B cell (primary cell): ENCODE results near the gene PLCB4. TPM values are rescaled to one million over a fixed set of nuclear protein-coding genes. Genes with fewer than 3 reads are reported as not detected.

Experiments
- ATAC-seq: fragments of 200-7000 bp; cut with Tn5 transposase; one replicate; pipeline ENCODE4 v1.10.0; 2021; ENCODE audit warnings: low read depth, mild to moderate bottlenecking, moderate number of reproducible peaks, moderate library complexity
- CTCF ChIA-PET: fragments of 350-600 bp; sonication (Branson Sonifier 250); formaldehyde crosslinking; loops from one replicate; lab custom pipeline; 2021; ENCODE audit warnings: antibody characterized with exemption, inconsistent platforms; lab: Charles Lee
- POLR2A ChIA-PET: fragments of 350-600 bp; sonication (Branson Sonifier 250); formaldehyde crosslinking; loops from one replicate; lab custom pipeline; 2021; ENCODE audit warnings: antibody characterized with exemption; lab: Charles Lee
- DNase-seq: peaks from one replicate; pipeline ENCODE4 v3.0.0; 2013
- H2AFZ ChIP-seq: 2 replicates; pipeline ENCODE4 v1.6.1; 2012; ENCODE audit warnings: mild to moderate bottlenecking, low read depth, low read length; ENCODE audit not compliant: insufficient read depth, poor library complexity, severe bottlenecking
- H3K27ac ChIP-seq, 2 donors: 1 replicate in 1 of 2; 2 replicates in 1 of 2; pipeline ENCODE4 v1.5.1; 2012 to 2013; ENCODE audit warnings: low read length in 2 of 2, mild to moderate bottlenecking in 2 of 2, moderate library complexity in 1 of 2
- H3K27me3 ChIP-seq, 4 experiments: fragments of 200-600 bp in 1 of 4; sonication (generic) in 1 of 4; replicated peaks in 1 of 4; 1 replicate in 2 of 4; 2 replicates in 2 of 4; pipeline versions ENCODE4 v1.6.1 to v1.7.0; 2013 to 2016; ENCODE audit warnings: low read length in 3 of 4, mild to moderate bottlenecking in 2 of 4, mixed read lengths in 1 of 4, moderate library complexity in 1 of 4; ENCODE audit not compliant: insufficient read depth in 4 of 4, control insufficient read depth in 3 of 4; ENCODE audit errors: control extremely low read depth in 1 of 4
- H3K36me3 ChIP-seq, 2 experiments: replicated peaks in 1 of 2; 1 replicate in 1 of 2; 2 replicates in 1 of 2; pipeline versions ENCODE4 v1.6.1 to v1.7.1; 2013; ENCODE audit warnings: low read length in 1 of 2; ENCODE audit not compliant: insufficient read depth in 2 of 2, control insufficient read depth in 1 of 2; ENCODE audit errors: control extremely low read depth in 1 of 2, extremely low read depth in 1 of 2
- H3K4me1 ChIP-seq, 2 donors: fragments of 200-600 bp in 1 of 2; sonication (generic) in 1 of 2; 1 replicate in 1 of 2; 2 replicates in 1 of 2; pipeline versions ENCODE4 v1.5.1 to v1.6.1; 2013 to 2017; ENCODE audit warnings: low read length in 2 of 2; ENCODE audit not compliant: control insufficient read depth in 2 of 2, insufficient read depth in 2 of 2
- H3K4me2 ChIP-seq: replicated peaks from 2 replicates; pipeline ENCODE3; 2012; ENCODE audit warnings: mild to moderate bottlenecking, low read depth, low read length; ENCODE audit not compliant: poor library complexity, severe bottlenecking
- H3K4me3 ChIP-seq, 5 experiments: fragments of 200-600 bp in 1 of 5; sonication (generic) in 1 of 5; 1 replicate in 3 of 5; 2 replicates in 2 of 5; pipeline versions ENCODE4 v1.5.1 to v1.7.0; 2011 to 2016; ENCODE audit warnings: low read length in 4 of 5, mild to moderate bottlenecking in 4 of 5, low read depth in 2 of 5, control low read depth in 1 of 5, moderate library complexity in 1 of 5; ENCODE audit not compliant: insufficient read depth in 1 of 5; ENCODE audit errors: control extremely low read depth in 1 of 5, extremely low read depth in 1 of 5
- H3K79me2 ChIP-seq: fragments of 200-600 bp; sonication (generic); one replicate; pipeline ENCODE4 v1.6.0; 2016; ENCODE audit warnings: low read length; ENCODE audit not compliant: control insufficient read depth, insufficient read depth
- H3K9ac ChIP-seq: fragments of 200-600 bp; sonication (generic); 2 replicates; pipeline ENCODE4 v1.6.1; 2017; ENCODE audit warnings: mild to moderate bottlenecking, low read length, moderate library complexity
- H3K9me3 ChIP-seq, 3 donors: one replicate each; pipeline versions ENCODE4 v1.6.1 to v1.7.1; 2013; ENCODE audit warnings: low read length in 2 of 3; ENCODE audit not compliant: control insufficient read depth in 2 of 3, insufficient read depth in 1 of 3; ENCODE audit errors: control extremely low read depth in 1 of 3
- H4K20me1 ChIP-seq: 2 replicates; pipeline ENCODE4 v1.6.0; 2012; ENCODE audit warnings: mild to moderate bottlenecking, low read length; ENCODE audit not compliant: insufficient read depth, control insufficient read depth, poor library complexity, severe bottlenecking
- H3K27ac Mint-ChIP-seq: one replicate; pipeline ENCODE4 v1.8.0; 2021; ENCODE audit warnings: mixed read lengths
- H3K27me3 Mint-ChIP-seq: one replicate; pipeline ENCODE4 v1.8.0; 2021; ENCODE audit warnings: mixed read lengths
- H3K4me1 Mint-ChIP-seq: one replicate; pipeline ENCODE4 v1.8.0; 2021; ENCODE audit warnings: mixed read lengths
- H3K4me3 Mint-ChIP-seq: one replicate; pipeline ENCODE4 v1.8.0; 2021; ENCODE audit warnings: mixed read lengths
- H3K9me3 Mint-ChIP-seq: one replicate; pipeline ENCODE4 v1.8.0; 2022; ENCODE audit warnings: mixed read lengths; ENCODE audit not compliant: insufficient read depth
- CTCF ChIP-seq: fragments of 200-600 bp; IDR thresholded peaks from one replicate; pipeline ENCODE4 v1.8.0; 2022; ENCODE audit warnings: antibody characterized with exemption, mild to moderate bottlenecking
- EZH2 ChIP-seq: IDR thresholded peaks from 2 replicates; pipeline ENCODE4 v1.6.1; 2012; ENCODE audit warnings: borderline replicate concordance, low read depth, mild to moderate bottlenecking, moderate library complexity, low read length; ENCODE audit not compliant: insufficient read depth, poor library complexity, severe bottlenecking
- WGBS: methylation state at CpG from one replicate; pipeline ENCODE4 v1.1.5; 2013; ENCODE audit warnings: missing lambda C conversion rate; ENCODE audit not compliant: insufficient coverage; 5-methylcytosine and 5-hydroxymethylcytosine counted together
- intact Hi-C: fragments of 100-400 bp; cut with micrococcal nuclease; formaldehyde crosslinking; loops from one replicate; pipeline ENCODE4 v1.10.0; 2022
- polyA plus RNA-seq: library from polyadenylated mRNA; depleted of rRNA; stranded (reverse); fragments of >200 nt; gene quantifications from 2 replicates; pipeline ENCODE4 v1.2.3, GENCODE V29; 2012
- total RNA-seq, 2 donors: library from RNA; stranded (reverse); fragments of 120-200 nt in 1 of 2; gene quantifications; 1 replicate in 1 of 2; 2 replicates in 1 of 2; pipeline versions ENCODE4 v1.2.3 to v1.2.4, GENCODE V29; 2013 to 2022

Gene PLCB4
- total and polyA plus RNA-seq, 2 donors (not counting 1 experiment from before 2014, with no cell fraction given), result not detected

GRCh38 chr20:9137001-9137400 lies 68.1 kb downstream of the PLCB4 start:
- CTCF ChIA-PET, result no interaction called here
- Histone ChIP-seq H3K4me2 (no peak overlapping the region), H3K27ac (no peak overlapping the region), H3K4me3 (no peak overlapping the region), H2AFZ (no peak overlapping the region), H3K4me1 (no peaks in the 10 kb centered on the region), H3K9me3 (peaks cover 0 to 3% (median 0%) of the 10 kb centered on the region in 3 donors), H3K9ac (no peak overlapping the region), H3K27me3 (no peaks in the 10 kb centered on the region), H3K36me3 (no peaks in the 10 kb centered on the region), H4K20me1 (no peaks in the 10 kb centered on the region), H3K79me2 (no peaks in the 10 kb centered on the region)
- H3K27ac Mint-ChIP-seq, result no peak overlapping the region
- DNase-seq (no peak), ATAC-seq (no peak)
- H3K4me3 Mint-ChIP-seq, result no peak overlapping the region
- no peaks in the 10 kb centered on the region for H3K9me3 Mint-ChIP-seq
- H3K27me3 Mint-ChIP-seq, result no peaks in the 10 kb centered on the region
- 32% methylated on average over 5 of the region's 7 CpGs for WGBS
- intact Hi-C loops, result no loop called here
- H3K4me1 Mint-ChIP-seq, result no peaks in the 10 kb centered on the region
- TF ChIP-seq EZH2, result no peak
- no peak for TF ChIP-seq CTCF
- POLR2A ChIA-PET, result no interaction called here

- Mint-ChIP-seq H3K27ac (no peak overlapping the region), H3K9me3 (no peaks in the 10 kb centered on the region), H3K27me3 (no peaks in the 10 kb centered on the region), H3K4me3 (no peak overlapping the region), H3K4me1 (no peaks in the 10 kb centered on the region)
- no peaks in the 10 kb centered on the region for H4K20me1 ChIP-seq
- H3K27me3 ChIP-seq, result no peaks in the 10 kb centered on the region
- no peak overlapping the region for H3K4me3 ChIP-seq
- ATAC-seq (no peak), DNase-seq (no peak)
- no peaks in the 10 kb centered on the region for H3K4me1 ChIP-seq
- H3K9me3 ChIP-seq, result peaks cover 0 to 3% (median 0%) of the 10 kb centered on the region in 3 donors
- no peak overlapping the region for H2AFZ ChIP-seq
- no peaks in the 10 kb centered on the region for H3K79me2 ChIP-seq
- POLR2A ChIA-PET, result no interaction called here
- CTCF ChIA-PET, result no interaction called here
- WGBS, result 86% methylated on average over 3 of the region's 3 CpGs
- no peak overlapping the region for H3K9ac ChIP-seq
- no peak overlapping the region for H3K4me2 ChIP-seq
- no peak overlapping the region for H3K27ac ChIP-seq
- H3K36me3 ChIP-seq, result no peaks in the 10 kb centered on the region
- intact Hi-C loops, result no loop called here
- TF ChIP-seq EZH2 (no peak), CTCF (no peak)
Observed at GRCh38 chr20:9139106-9139833, 70.4 kb downstream of the PLCB4 start.
